ENCODE results near the gene FAXDC2. TPM values are rescaled to one million over a fixed set of nuclear protein-coding genes. Genes with fewer than 3 reads are reported as not detected.
A peak's percentile ranks its signal among the peaks of the same experiment; 100 is the strongest.

The FAXDC2 gene
- total RNA-seq, 2 donors from 2014 or later: not detected

GRCh38 chr5:154871734-154872133 lies 21.3 kb upstream of the FAXDC2 start:
- Mint-ChIP-seq H3K4me1 (peaks cover 5% of the 10 kb centered on the region), H3K27me3 (no peaks in the 10 kb centered on the region), H3K4me3 (no peak overlapping the region), H3K36me3 (ENCODE audit: low read depth) (peaks cover 100% of the 10 kb centered on the region), H3K27ac (no peak overlapping the region), H3K9me3 (no peaks in the 10 kb centered on the region)
- ATAC-seq (replicated peaks): no peak

DNA sequence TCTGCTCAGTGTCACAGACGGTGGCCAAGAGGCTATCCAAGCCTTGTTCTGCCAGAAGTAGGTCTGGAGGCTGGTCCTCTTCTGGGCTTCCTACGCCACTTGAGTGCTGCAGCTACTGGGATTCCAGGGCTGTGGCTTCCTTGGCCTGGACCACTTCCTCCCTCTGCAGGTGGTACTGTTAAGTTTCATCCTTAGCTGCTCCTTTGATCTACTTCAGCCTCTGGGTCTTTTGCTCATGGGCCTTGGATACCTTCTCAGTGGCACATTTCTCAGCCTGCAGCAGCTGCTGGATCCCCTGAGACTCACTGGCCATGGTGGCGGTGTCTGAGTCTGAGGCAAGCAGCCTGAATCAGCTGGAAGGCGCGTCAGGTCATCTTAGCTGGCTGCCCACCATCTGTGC lies 18.3 kb upstream of the FAXDC2 start:
- Mint-ChIP-seq H3K36me3 (ENCODE audit: low read depth) (peaks cover 100% of the 10 kb centered on the region), H3K4me1 (peaks cover 17% of the 10 kb centered on the region), H3K27ac (peak overlapping the region; percentile 71), H3K27me3 (no peaks in the 10 kb centered on the region), H3K4me3 (no peak overlapping the region), H3K9me3 (no peaks in the 10 kb centered on the region)
- ATAC-seq (replicated peaks): no peak

GRCh38 chr5:154866841-154867240 lies 16.4 kb upstream of the FAXDC2 start:
- H3K9me3 Mint-ChIP-seq: no peaks in the 10 kb centered on the region

DNA sequence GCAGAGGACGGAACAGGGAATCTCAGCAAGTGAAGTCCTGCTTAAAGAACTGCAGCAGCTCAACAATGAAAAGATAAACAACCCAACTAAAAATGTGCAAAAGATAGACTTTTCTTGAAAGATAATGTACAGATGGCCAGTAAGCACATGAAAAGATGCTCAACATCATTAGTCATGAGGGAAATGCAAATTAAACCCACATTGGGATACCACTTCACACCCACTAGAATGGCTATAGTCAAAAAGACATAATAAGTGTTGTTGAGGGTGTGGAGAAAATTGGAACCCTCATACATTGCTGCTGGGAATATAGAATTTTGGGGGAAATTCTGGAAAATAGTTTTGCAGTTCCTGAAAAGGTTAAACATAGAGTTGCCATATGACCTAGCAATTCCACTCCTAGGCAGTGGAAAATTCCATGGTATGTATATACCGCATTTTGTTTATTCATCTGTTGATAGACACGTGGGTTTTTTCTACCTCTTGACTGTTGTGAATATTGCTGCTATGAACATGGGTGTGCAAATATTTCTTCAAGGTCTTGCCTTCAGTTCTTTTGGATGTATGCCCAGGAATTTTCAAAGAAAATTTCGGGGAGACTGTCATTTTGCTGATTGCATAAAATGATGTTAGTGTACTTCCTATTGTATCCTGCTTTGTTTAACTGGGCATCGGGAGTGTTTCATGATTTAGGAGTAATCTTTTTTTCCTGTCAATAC lies 15.2 kb upstream of the FAXDC2 start:
- Mint-ChIP-seq H3K4me1 (peaks cover 32% of the 10 kb centered on the region), H3K27me3 (no peaks in the 10 kb centered on the region), H3K4me3 (peak overlapping the region; percentile 22), H3K9me3 (no peaks in the 10 kb centered on the region), H3K36me3 (ENCODE audit: low read depth) (peaks cover 100% of the 10 kb centered on the region), H3K27ac (no peak overlapping the region)
- peak; percentile 74 for ATAC-seq (replicated peaks)

More at GRCh38 chr5:154866841-154867240, 16.4 kb upstream of the FAXDC2 start:
- H3K36me3 Mint-ChIP-seq (ENCODE audit: low read depth): peaks cover 100% of the 10 kb centered on the region
- no peaks in the 10 kb centered on the region for H3K27me3 Mint-ChIP-seq
- no peak overlapping the region for H3K27ac Mint-ChIP-seq
- peaks cover 32% of the 10 kb centered on the region for H3K4me1 Mint-ChIP-seq
- no peak overlapping the region for H3K4me3 Mint-ChIP-seq
- ATAC-seq (replicated peaks): no peak

- peak overlapping the region; percentile 80 for H3K27ac Mint-ChIP-seq
- H3K4me3 Mint-ChIP-seq: peak overlapping the region; percentile 85
- ATAC-seq (replicated peaks): no peak
- no peaks in the 10 kb centered on the region for H3K27me3 Mint-ChIP-seq
- H3K9me3 Mint-ChIP-seq: no peaks in the 10 kb centered on the region
- peaks cover 32% of the 10 kb centered on the region for H3K4me1 Mint-ChIP-seq
- H3K36me3 Mint-ChIP-seq (ENCODE audit: low read depth): peaks cover 100% of the 10 kb centered on the region
Measured at GRCh38 chr5:154863291-154864080, 13.1 kb upstream of the FAXDC2 start.

- peak overlapping the region; percentile 80 for H3K27ac Mint-ChIP-seq
- H3K4me1 Mint-ChIP-seq: peaks cover 32% of the 10 kb centered on the region
- no peaks in the 10 kb centered on the region for H3K9me3 Mint-ChIP-seq
- H3K27me3 Mint-ChIP-seq: no peaks in the 10 kb centered on the region
- H3K4me3 Mint-ChIP-seq: peak overlapping the region; percentile 85
- peaks cover 98% of the 10 kb centered on the region for H3K36me3 Mint-ChIP-seq (ENCODE audit: low read depth)
- ATAC-seq (replicated peaks): no peak
Measured at GRCh38 chr5:154862766-154863165, 12.4 kb upstream of the FAXDC2 start.

DNA sequence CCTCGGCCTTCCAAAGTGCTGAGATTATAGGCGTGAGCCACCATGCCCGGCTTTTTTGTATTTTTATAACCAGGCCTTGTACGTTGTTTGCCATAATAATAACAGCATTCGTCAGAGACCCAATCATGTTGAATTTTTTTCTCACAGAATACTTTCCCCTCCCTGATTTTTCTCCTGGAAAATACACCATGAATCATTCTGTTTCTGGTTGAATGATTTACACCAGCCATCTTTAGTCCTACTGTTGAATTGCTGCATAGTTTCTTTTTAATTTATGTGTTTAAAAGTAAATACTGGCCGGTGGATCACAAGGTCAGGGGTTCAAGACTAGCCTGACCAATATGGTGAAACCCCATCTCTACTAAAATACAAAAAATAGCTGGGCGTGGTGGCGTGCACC lies 11.5 kb upstream of the FAXDC2 start:
- Mint-ChIP-seq H3K4me1 (peaks cover 30% of the 10 kb centered on the region), H3K27ac (peak overlapping the region; percentile 80), H3K36me3 (ENCODE audit: low read depth) (peaks cover 90% of the 10 kb centered on the region), H3K27me3 (no peaks in the 10 kb centered on the region), H3K4me3 (peak overlapping the region; percentile 85), H3K9me3 (no peaks in the 10 kb centered on the region)
- no peak for ATAC-seq (replicated peaks)

GRCh38 chr5:154860765-154861164 lies 10.4 kb upstream of the FAXDC2 start:
- no peaks in the 10 kb centered on the region for H3K9me3 Mint-ChIP-seq
- peaks cover 27% of the 10 kb centered on the region for H3K4me1 Mint-ChIP-seq
- peak overlapping the region; percentile 85 for H3K4me3 Mint-ChIP-seq
- peak overlapping the region; percentile 99 for H3K27ac Mint-ChIP-seq
- no peak for ATAC-seq (replicated peaks)
- H3K27me3 Mint-ChIP-seq: no peaks in the 10 kb centered on the region
- peaks cover 78% of the 10 kb centered on the region for H3K36me3 Mint-ChIP-seq (ENCODE audit: low read depth)

DNA sequence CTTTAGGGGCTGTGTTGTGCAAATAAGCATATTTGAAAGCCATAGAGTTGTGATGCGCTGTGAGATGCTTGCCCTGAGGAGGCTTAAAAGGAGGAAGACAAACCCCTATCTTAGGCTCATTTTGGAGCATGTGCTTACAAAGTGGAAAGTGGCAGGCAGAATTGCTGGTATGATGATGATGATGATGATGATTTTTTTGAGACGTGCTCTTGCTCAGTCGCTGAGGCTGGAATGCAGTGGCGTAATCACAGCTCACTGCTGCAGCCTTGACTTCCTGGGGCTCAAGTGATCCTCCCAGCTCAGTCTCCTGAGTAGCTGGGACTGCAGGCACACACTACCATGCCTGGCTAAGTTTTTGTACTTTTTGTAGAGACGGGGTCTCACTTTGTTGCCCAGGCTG lies 9.7 kb upstream of the FAXDC2 start:
- H3K27me3 Mint-ChIP-seq: no peaks in the 10 kb centered on the region
- peaks cover 21% of the 10 kb centered on the region for H3K4me1 Mint-ChIP-seq
- H3K36me3 Mint-ChIP-seq (ENCODE audit: low read depth): peaks cover 72% of the 10 kb centered on the region
- H3K9me3 Mint-ChIP-seq: no peaks in the 10 kb centered on the region
- peak overlapping the region; percentile 85 for H3K4me3 Mint-ChIP-seq
- H3K27ac Mint-ChIP-seq: peak overlapping the region; percentile 99
- peak; percentile 9 for ATAC-seq (replicated peaks)

DNA sequence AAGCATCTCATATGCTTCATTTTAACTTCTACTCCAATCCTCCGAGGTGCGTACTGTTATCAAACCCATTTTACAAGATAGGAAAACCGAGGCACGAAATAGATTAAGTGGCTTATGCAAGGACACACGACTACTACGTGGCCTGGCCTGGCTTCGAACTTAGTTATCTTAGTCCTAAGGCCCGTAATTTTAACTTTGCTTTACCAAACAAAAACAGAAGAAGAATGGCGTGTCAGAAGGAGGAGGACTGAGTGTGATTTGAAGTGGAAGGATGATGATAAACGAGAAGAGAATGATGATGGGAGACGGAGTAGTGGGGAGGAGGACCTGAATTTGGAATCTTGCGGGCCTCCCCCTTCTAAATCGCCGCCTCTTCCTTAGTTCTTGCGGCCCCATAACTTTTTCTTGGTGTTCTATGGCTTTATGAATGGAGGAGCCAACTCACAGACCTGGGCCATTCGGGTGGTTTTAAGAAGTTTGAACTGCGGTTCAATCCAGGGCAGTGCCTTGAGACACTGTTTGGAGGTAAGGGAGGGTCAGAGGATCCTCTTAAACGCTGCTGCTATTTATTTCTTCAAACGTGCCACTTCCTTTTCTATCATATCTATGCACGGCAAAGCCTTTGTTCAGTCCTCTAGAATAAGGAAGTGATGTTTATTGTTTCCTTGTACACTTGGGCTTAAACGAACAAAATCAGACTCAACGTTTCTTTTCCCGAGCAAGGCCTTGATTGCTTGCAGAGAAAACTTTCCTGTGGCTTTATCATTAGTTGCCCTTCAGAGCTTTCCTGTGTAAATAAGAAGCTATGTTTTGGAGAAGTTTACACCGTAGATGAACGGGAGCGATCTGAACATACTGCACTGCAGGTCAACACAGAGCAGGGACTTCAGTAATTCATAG lies 8.8 kb upstream of the FAXDC2 start:
- Mint-ChIP-seq H3K4me3 (peak overlapping the region; percentile 85), H3K9me3 (no peaks in the 10 kb centered on the region), H3K27me3 (no peaks in the 10 kb centered on the region), H3K27ac (peak overlapping the region; percentile 99), H3K4me1 (peaks cover 21% of the 10 kb centered on the region), H3K36me3 (ENCODE audit: low read depth) (peaks cover 63% of the 10 kb centered on the region)
- no peak for ATAC-seq (replicated peaks)

GRCh38 chr5:154858297-154858971 lies 8.0 kb upstream of the FAXDC2 start, which contains the start of gene CNOT8:
Gene CNOT8 (plus strand): TSS chr5:154858627. CDS start chr5:154863279, 4,652 bp downstream.
- peak; percentile 87 for ATAC-seq (replicated peaks)
- H3K36me3 Mint-ChIP-seq (ENCODE audit: low read depth): peaks cover 55% of the 10 kb centered on the region
- H3K4me3 Mint-ChIP-seq: peak within 1 kb of the TSS; percentile 85
- H3K27me3 Mint-ChIP-seq: no peaks in the 10 kb centered on the region
- no peaks in the 10 kb centered on the region for H3K9me3 Mint-ChIP-seq
- H3K4me1 Mint-ChIP-seq: peaks cover 21% of the 10 kb centered on the region
- H3K27ac Mint-ChIP-seq: peak within 1 kb of the TSS; percentile 99

GRCh38 chr5:154857530-154858296 lies 7.3 kb upstream of the FAXDC2 start:
- Mint-ChIP-seq H3K4me3 (peak overlapping the region; percentile 85), H3K4me1 (peaks cover 13% of the 10 kb centered on the region), H3K9me3 (no peaks in the 10 kb centered on the region), H3K36me3 (ENCODE audit: low read depth) (peaks cover 48% of the 10 kb centered on the region), H3K27ac (peak overlapping the region; percentile 99), H3K27me3 (no peaks in the 10 kb centered on the region)
- ATAC-seq (replicated peaks): peak; percentile 74

- Mint-ChIP-seq H3K27ac (no peak overlapping the region), H3K9me3 (no peaks in the 10 kb centered on the region), H3K4me1 (no peaks in the 10 kb centered on the region), H3K27me3 (no peaks in the 10 kb centered on the region), H3K36me3 (ENCODE audit: low read depth) (no peaks in the 10 kb centered on the region), H3K4me3 (no peak overlapping the region)
- no peak for ATAC-seq (replicated peaks)
Measured at GRCh38 chr5:154851351-154851750, 948 bp upstream of the FAXDC2 start.
